Measurements from ENCODE around the gene RELN.
"Not testable (repeated sequence)": the region's sequence is repeated elsewhere in the genome, so short reads cannot be mapped to it uniquely, and the experiment has no call there.

The RELN gene

DNA sequence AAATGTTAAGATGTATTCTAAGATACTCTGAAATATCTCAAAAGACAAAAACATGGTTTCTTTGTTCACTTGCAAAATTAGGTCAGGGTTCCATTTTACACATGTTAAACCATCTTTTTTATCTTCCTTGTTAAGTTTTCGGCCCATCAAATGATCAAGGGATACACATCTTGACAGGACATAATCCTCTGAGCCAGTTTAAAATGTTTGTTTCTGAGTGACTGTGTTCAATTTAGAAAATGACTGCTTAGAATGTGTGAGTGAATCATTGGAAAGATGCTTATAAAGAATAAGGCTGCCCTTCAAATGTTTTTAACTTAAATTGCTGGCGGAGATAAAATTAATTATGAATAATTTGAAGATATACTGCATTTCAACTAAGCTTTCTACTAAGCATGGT lies 447.5 kb downstream of the RELN start:
- DNase-seq = no peak

- no peak for DNase-seq
Observed at GRCh38 chr7:103541026-103541425, 448.4 kb downstream of the RELN start.

DNA sequence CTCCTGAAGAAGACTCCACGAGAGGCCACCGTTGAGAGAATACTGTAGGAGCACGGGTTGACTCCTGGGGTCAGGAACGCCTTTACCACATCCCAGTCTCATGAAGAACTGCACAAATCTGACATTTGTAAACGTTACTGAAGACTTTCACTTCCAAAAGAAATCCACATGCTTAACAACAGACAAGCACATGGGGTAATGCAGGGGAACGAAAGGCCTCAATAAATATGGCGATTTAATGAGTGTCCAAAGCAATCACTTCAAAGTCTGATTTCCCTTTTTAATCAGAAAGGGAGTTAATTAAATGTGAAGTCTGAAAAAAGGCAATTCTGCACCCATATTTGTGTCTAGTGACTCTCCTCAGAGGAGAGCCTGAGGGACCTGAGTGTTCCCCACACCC lies 449.1 kb downstream of the RELN start:
- no peak for DNase-seq

DNA sequence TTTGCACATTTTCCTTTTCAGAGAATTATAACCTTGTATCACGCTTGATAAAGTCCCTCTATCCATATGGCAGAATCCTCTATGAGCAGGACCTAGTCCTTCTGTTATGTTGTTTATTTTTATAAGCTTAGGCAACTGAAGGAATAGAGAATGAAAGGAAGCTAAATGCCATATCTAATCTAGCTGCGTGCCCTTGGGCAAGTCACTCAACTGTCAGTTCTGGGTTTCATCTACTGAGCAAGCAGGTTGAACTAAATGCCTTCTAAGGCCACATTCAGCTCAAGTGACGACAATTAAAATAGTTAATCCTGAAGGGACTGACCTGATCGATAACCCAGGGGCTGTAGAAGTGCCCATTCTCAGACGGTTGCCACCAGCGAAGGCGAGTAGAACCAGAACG lies 449.6 kb downstream of the RELN start:
- no peak for DNase-seq

DNA sequence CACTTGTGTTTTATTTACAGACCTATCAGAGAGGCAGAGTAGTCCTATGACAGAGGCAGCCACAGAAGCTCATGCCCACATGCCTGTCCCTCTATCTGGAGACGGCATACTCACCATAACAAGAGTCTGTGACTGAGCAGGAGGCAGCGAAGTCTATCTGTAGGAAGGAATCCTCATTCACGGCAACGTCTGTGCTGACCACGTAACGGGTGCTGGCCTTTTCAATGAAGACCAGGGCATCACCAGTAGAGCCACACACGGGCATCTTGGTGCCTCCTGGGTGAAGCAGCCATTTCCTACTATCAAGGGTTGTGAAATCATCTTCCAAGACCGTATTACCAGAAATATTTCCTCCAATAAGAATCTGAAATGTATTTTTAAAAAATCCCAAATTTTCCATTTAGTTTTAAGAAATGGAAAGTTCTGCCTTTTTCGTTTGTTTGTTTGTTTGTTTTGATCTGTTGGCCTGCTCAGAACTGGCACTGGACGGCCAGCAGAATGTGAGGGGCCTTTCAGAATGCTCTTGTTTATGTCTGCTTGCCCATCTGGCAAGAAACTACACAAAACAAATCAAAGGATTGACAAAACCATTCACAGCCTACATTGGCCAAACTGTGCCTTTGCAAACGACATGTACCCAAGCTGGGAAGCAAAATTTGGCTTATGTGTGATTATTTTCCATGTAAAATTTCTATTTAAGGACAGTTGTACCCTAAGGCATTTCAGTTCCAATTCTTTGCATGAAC lies 450.3 kb downstream of the RELN start:
- no peak for DNase-seq

DNA sequence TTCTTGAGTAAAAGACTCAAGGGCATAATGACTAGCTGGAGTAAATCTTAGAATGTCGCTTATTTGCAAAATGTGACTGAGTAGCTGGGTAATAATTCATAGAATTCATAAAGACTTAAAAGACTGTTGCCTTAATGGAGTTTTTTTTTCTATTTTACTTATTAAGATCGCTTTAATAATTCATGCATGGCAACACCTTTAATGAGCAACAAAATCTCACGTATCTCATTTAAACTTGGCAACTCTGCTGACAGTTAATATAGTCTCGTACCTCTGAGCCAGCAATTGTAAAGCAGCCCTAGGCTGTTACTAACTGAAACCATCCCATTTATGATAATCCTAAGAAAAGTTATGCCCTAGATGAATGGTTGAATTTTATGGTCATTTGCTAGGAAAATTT lies 455.7 kb downstream of the RELN start:
- DNase-seq = no peak

- no peak for DNase-seq
Observed at GRCh38 chr7:103532955-103533354, 456.5 kb downstream of the RELN start.

GRCh38 chr7:103528152-103528551 lies 461.3 kb downstream of the RELN start:
- DNase-seq = no peak

DNA sequence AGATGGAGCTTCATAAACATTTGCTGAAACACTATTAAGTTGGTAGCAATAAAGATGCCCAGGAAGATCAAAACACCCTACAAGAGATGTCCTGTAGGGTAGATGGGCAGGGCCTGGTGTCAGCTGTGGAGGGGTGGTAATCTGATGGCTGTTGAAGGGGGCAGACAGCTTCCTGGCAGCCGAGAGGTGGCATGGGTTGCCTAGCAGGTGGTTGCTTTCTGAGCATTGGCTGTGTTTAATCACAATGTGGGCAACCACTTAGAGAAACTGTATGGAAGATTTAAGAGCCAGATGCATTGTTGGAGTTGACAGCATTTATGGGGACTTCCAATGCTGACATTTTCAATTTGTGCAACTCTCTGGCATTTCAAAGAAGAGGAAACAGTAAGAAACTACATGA lies 463.5 kb downstream of the RELN start:
- no peak for DNase-seq

GRCh38 chr7:103524042-103524907 lies 465.2 kb downstream of the RELN start:
- DNase-seq = no peak

DNA sequence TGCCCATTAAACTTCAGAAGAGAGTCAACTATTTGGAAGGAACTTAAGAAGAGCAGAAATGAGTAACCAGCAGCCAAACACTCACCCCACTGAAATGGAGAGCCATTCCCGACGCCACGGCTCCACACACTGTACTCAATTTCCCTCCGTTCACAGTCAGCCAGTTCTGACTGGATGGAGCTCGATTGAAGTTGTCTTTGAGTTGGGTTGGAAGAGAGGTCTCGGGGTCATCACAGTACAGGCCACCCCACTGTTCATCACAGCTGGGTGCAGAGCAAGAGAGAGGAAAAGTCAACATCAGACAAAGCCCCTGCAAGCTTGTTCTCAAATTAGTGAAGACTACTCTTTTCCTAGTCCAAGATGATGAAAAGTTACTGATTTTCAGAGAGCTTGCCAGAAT lies 467.5 kb downstream of the RELN start:
- DNase-seq = no peak

GRCh38 chr7:103504505-103505135 lies 484.8 kb downstream of the RELN start:
- DNase-seq = no peak

- no peak for DNase-seq
Observed at GRCh38 chr7:103501206-103501605, 488.3 kb downstream of the RELN start.

- DNase-seq = no peak
Observed at GRCh38 chr7:103499976-103500375, 489.5 kb downstream of the RELN start.

DNA sequence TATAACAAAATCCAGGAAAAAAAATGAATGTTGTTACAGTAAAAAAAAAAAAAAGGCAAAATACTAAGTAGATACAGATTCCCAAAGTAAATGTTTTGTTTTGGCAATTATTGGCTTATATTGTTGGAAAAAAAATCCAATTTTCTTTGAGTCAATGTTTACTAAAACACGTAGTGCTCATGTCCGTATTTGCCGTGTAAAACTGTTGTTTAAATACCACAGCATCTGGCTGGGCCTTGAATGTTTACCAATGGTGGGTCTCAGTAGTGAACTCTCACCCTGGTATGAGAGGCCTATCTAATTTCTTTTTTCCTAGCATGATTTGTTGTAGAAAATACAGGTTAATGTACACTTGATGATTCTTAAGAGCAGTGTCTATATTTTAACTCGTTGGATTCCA lies 502.0 kb downstream of the RELN start:
- DNase-seq = no peak

DNA sequence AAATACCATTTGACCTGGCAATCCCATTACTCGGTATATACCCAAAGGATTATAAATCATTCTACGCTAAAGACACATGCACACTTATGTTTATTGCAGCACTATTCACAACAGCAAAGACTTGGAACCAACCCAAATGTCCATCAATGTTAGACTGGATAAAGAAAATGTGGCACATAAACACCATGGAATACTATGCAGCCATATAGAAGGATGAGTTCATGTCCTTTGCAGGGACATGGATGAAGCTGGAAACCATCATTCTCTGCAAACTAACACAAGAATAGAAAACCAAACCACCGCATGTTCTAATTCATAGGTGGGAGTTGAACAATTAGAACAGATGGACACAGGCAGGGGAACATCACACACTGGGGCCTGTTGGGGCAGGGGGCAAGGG lies 502.6 kb downstream of the RELN start:
- DNase-seq = not testable (repeated sequence)

- DNase-seq = no peak
Observed at GRCh38 chr7:103480771-103481170, 508.7 kb downstream of the RELN start.

DNA sequence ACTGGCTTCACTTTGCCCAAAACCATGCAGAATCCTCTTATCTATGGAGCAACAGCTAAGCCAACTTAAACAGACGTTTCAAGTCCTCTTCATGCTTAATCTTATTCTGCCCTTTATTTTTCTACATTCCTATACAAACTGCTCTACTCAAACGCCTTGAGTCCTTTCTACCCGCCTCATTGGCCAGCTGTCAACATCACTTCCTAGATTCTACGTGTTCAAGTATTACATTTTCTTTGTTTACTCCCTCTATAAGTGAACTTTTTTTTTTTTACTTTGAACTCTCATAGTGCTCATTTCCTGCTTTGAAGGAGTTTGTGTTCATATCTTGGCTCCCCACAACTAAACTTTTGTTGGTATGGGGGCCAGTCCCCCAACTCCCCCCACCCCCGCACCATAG lies 514.5 kb downstream of the RELN start:
- DNase-seq = no peak

- no peak for DNase-seq
Observed at GRCh38 chr7:103469095-103469948, 520.1 kb downstream of the RELN start.

DNA sequence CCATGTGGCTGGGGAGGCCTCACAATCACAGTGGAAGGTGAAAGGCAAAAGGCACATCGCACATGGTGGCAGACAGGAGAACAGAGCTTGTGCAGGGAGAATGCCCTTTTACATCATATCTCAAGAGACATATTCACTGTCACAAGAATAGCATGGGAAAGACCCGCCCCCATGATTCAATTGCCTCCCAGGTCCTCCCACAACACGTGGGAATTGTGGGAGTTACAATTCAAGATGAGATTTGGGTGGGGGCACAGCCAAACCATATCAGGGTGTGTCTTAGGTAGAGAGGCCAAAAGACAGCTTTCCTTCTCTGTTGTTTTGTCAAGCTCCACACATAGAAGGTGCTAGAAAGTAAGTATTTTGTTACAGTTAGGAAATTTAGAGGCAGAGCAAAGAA lies 522.6 kb downstream of the RELN start:
- DNase-seq = no peak

DNA sequence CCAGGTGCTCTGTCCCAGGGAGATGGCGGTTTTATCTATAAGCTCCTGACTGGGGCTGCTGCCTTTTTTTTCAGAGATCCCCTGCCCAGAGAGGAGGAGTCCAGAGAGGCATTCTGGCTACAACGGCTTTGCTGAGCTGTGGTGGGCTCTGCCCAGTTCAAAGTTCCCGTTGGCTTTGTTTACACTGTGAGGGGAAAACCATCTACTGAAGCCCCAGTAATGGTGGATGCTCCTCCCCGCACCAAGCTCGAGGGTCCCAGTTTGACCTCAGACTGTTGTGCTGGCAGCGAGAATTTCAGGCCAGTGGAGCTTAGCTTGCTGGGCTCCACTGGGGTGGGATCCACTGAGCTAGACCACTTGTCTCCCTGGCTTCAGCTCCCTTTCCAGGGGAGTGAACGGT lies 527.1 kb downstream of the RELN start:
- no peak for DNase-seq

DNA sequence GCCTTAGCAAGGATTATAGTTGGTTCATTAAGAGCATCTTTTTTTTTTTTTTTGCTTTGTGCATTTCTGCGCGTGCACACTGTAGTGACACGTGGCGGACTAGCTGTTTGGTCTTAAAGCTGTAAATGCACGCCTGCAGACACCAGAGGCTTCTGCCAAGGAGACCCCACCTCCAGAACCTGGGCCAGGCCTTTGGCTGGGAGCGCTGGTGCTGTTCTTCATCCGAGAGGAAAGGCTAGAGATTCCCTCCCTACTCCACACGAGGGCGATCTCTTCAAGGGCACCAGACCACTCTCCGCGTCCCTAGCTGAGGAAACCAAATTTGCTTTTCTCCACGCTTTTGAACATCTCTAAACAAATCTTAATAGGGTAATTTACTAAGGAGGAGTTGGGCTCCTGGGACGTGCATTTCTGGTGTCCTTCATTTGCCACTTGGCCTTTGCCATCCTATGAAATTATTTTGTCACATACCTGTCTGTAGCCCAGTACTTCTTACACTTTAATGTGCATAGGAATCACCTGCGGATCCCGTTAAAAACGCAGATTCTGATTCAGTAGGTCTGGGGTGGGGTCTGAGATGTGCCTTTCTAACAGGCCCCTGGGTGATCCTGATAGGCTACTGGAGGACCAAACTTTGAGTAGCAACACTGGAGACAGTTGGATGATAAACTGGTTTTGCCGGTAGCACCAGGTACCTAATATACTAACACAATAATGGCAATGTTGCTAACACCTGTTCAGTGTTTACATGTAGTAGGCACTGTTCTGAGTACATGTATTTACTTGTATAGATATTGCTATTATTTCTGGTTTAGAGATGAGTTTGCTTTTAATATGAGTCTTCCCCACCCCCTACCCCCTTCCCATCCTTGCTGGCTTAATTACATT lies 542.1 kb downstream of the RELN start:
- peak; percentile 45 for DNase-seq
